ENCODE measurements around the gene FTSJ1.

FTSJ1 gene

GRCh38 chrX:48465336-48465933, 10.6 kb upstream of the FTSJ1 start:
- in situ Hi-C loops (cut with HindIII; ENCODE audit: low sequenced_read_pairs) = no loop called here
- TF ChIP-seq, protein P1, sequence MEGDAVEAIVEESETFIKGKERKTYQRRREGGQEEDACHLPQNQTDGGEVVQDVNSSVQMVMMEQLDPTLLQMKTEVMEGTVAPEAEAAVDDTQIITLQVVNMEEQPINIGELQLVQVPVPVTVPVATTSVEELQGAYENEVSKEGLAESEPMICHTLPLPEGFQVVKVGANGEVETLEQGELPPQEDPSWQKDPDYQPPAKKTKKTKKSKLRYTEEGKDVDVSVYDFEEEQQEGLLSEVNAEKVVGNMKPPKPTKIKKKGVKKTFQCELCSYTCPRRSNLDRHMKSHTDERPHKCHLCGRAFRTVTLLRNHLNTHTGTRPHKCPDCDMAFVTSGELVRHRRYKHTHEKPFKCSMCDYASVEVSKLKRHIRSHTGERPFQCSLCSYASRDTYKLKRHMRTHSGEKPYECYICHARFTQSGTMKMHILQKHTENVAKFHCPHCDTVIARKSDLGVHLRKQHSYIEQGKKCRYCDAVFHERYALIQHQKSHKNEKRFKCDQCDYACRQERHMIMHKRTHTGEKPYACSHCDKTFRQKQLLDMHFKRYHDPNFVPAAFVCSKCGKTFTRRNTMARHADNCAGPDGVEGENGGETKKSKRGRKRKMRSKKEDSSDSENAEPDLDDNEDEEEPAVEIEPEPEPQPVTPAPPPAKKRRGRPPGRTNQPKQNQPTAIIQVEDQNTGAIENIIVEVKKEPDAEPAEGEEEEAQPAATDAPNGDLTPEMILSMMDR (IDR thresholded peaks at IDR 0.05; ENCODE audit: low read depth, low read length) = no peak
- H3K4me3 ChIP-seq (ENCODE audit: low read depth, low read length) = no peak overlapping the region
- peak; percentile 83 for DNase-seq (ENCODE audit: low read depth, low spot score)

DNA sequence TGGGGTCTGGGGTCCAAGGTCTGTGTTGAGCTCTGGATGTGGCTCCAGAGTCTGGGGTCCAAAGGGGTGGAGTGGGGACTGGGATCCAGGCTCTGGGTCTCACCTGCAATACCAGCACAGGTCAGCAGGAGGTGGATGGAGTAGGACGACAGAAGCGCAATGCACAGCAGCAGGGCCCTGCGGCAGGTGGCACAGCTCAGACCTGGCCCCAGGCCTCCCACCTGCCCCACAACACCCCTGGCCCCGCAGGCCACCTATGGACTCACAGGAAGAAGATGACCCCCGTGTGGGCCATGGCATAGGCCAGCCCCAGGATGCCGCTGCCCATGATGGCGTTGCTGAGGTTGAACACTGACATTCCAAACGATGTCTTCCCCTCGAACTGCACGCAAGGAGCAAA, 9.3 kb upstream of the FTSJ1 start:
- no peak for DNase-seq (ENCODE audit: low read depth, low spot score)
- H3K4me3 ChIP-seq (ENCODE audit: low read depth, low read length) = no peak overlapping the region
- in situ Hi-C loops (cut with HindIII; ENCODE audit: low sequenced_read_pairs) = no loop called here
- TF ChIP-seq, protein P1 (IDR thresholded peaks at IDR 0.05; ENCODE audit: low read depth, low read length) = peak; percentile 29

GRCh38 chrX:48467281-48467761, 8.7 kb upstream of the FTSJ1 start:
- H3K4me3 ChIP-seq (ENCODE audit: low read depth, low read length) = peak overlapping the region; percentile 23
- in situ Hi-C loops (cut with HindIII; ENCODE audit: low sequenced_read_pairs) = no loop called here
- no peak for DNase-seq (ENCODE audit: low read depth, low spot score)
- TF ChIP-seq, protein P1 (IDR thresholded peaks at IDR 0.05; ENCODE audit: low read depth, low read length) = no peak

GRCh38 chrX:48468247-48468671, 7.7 kb upstream of the FTSJ1 start:
- in situ Hi-C loops (cut with HindIII; ENCODE audit: low sequenced_read_pairs) = no loop called here
- TF ChIP-seq, protein P1 (IDR thresholded peaks at IDR 0.05; ENCODE audit: low read depth, low read length) = no peak
- no peak for DNase-seq (ENCODE audit: low read depth, low spot score)
- H3K4me3 ChIP-seq (ENCODE audit: low read depth, low read length) = peak overlapping the region; percentile 23

DNA sequence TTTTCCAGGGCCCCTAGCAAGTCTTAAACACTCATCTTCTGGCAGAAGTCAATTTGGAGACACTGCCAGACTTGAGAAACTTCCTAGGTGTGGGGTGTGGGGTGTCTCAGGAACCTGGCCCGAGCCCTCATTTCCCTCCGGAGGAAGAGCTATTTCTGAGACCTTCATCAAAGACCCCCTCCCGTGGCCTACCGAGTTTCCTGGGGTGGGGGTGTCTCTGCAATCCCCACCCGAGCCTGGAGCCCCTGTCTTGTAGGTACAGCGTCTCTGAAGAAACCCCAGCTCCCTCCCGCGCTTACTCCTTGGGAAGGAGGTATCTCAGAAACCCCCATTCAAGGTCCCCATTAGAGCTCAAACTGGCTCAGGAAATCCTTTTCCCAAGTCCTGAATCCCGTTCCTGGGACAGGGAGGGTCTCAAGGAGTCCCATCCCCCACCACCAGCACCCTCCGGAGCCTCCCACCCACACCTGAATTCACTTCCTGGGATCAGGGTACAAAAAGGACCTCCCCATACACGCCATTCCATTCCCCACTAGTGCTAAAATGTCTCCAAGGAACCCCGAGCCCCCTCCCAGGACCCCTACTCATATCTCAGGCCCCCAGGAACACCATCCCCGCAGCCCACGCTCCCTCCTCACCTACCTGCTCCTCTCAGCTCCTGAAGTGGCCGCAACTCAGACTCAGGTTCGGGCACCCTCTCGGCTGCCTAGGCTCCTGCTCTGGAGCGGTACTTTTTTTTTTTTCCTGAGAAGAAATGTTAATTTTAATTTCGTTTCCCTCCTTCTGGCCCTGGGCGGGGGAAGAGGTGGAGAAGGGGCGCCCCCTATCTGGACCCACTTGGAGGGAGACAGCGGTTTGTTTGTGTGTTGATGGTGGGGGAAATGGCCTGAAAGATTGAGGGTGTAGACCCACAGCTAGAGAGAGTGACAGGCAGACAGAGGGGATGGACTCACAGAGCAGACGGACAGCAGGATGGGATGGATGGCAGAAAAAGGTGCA, 7.0 kb upstream of the FTSJ1 start:
- TF ChIP-seq, protein P1 (IDR thresholded peaks at IDR 0.05; ENCODE audit: low read depth, low read length) = peak; percentile 18
- DNase-seq (ENCODE audit: low read depth, low spot score) = no peak
- H3K4me3 ChIP-seq (ENCODE audit: low read depth, low read length) = peak overlapping the region; percentile 23
- in situ Hi-C loops (cut with HindIII; ENCODE audit: low sequenced_read_pairs) = no loop called here

GRCh38 chrX:48470110-48470832, 5.7 kb upstream of the FTSJ1 start, which contains the start of gene SLC38A5:
Gene SLC38A5, minus strand, starts transcription at chrX:48470260. Its CDS starts 2,336 bp downstream, at chrX:48467924.
- TF ChIP-seq, protein P1 (IDR thresholded peaks at IDR 0.05; ENCODE audit: low read depth, low read length) = no peak
- in situ Hi-C loops (cut with HindIII; ENCODE audit: low sequenced_read_pairs) = no loop called here
- H3K4me3 ChIP-seq (ENCODE audit: low read depth, low read length) = peak within 1 kb of the TSS; percentile 23
- no peak for DNase-seq (ENCODE audit: low read depth, low spot score)
